Effector memory CD4-positive, alpha-beta T cell (primary cell): ENCODE data around the gene CDH13.

Source experiments
- DNase-seq, 3 donors: peaks; one replicate each; pipeline ENCODE4 v3.0.0-alpha.2; 2020
- H3K27ac ChIP-seq: 2 replicates; pipeline ENCODE4 v1.7.0; 2013; ENCODE audit warnings: mild to moderate bottlenecking, low read length, moderate library complexity; ENCODE audit not compliant: insufficient read depth, poor library complexity, severe bottlenecking
- H3K27me3 ChIP-seq: replicated peaks from 2 replicates; pipeline ENCODE4 v1.7.0; 2013; ENCODE audit warnings: mild to moderate bottlenecking, low read length; ENCODE audit not compliant: insufficient read depth, control insufficient read depth, poor library complexity, severe bottlenecking
- H3K36me3 ChIP-seq: 2 replicates; pipeline ENCODE4 v1.7.0; 2013; ENCODE audit warnings: mild to moderate bottlenecking, low read length, moderate library complexity; ENCODE audit not compliant: control insufficient read depth, insufficient read depth
- H3K4me1 ChIP-seq: 2 replicates; pipeline ENCODE4 v1.7.0; 2013; ENCODE audit warnings: low read length, mild to moderate bottlenecking; ENCODE audit not compliant: control insufficient read depth, insufficient read depth, poor library complexity, severe bottlenecking
- H3K4me3 ChIP-seq: 2 replicates; pipeline ENCODE4 v1.7.0; 2013; ENCODE audit warnings: low read length, low read depth, mild to moderate bottlenecking; ENCODE audit not compliant: insufficient read depth, poor library complexity, severe bottlenecking
- H3K9me3 ChIP-seq: 2 replicates; pipeline ENCODE4 v1.7.0; 2013; ENCODE audit warnings: mild to moderate bottlenecking, low read length, moderate library complexity; ENCODE audit not compliant: control insufficient read depth

CDH13 gene

GRCh38 chr16:83633286-83633685 lies 1006.5 kb downstream of the CDH13 start:
- H3K36me3 ChIP-seq: no peaks in the 10 kb centered on the region
- H3K9me3 ChIP-seq: no peaks in the 10 kb centered on the region
- H3K27ac ChIP-seq: no peak overlapping the region
- H3K4me1 ChIP-seq: no peaks in the 10 kb centered on the region
- no peak for DNase-seq
- no peak overlapping the region for H3K4me3 ChIP-seq
- no peaks in the 10 kb centered on the region for H3K27me3 ChIP-seq

GRCh38 chr16:83648347-83648746 lies 1021.6 kb downstream of the CDH13 start:
- Histone ChIP-seq H3K4me1 (no peaks in the 10 kb centered on the region), H3K36me3 (no peaks in the 10 kb centered on the region), H3K4me3 (no peak overlapping the region), H3K27me3 (no peaks in the 10 kb centered on the region), H3K27ac (no peak overlapping the region), H3K9me3 (no peaks in the 10 kb centered on the region)
- DNase-seq: no peak

GRCh38 chr16:83651871-83652270 lies 1025.1 kb downstream of the CDH13 start:
- Histone ChIP-seq H3K27me3 (no peaks in the 10 kb centered on the region), H3K9me3 (no peaks in the 10 kb centered on the region), H3K27ac (no peak overlapping the region), H3K4me3 (no peak overlapping the region), H3K36me3 (no peaks in the 10 kb centered on the region), H3K4me1 (no peaks in the 10 kb centered on the region)
- no peak for DNase-seq

DNA sequence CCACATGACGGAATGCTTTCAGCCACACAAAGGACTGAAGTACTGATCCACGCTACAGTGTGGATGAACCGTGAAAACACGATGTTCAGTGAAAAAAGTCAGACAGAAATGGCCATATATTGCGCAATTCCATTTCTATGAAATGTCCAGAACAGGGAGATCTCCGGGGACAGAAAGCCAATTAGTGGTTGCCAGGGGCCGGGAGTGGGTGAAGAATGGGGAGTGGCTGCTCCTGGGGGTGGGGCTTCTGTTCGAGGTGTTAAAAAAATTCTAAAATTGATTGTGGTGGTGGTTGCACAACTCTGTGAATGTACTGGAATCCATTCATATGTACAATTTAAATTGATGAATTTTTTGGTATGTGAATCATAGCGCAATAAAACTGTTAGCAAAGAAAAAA lies 1026.2 kb downstream of the CDH13 start:
- Histone ChIP-seq H3K4me1 (no peaks in the 10 kb centered on the region), H3K27me3 (no peaks in the 10 kb centered on the region)
- no peak for DNase-seq

GRCh38 chr16:83653785-83654184 lies 1027.0 kb downstream of the CDH13 start:
- Histone ChIP-seq H3K27me3 (no peaks in the 10 kb centered on the region), H3K36me3 (no peaks in the 10 kb centered on the region), H3K27ac (no peak overlapping the region), H3K4me1 (no peaks in the 10 kb centered on the region), H3K4me3 (no peak overlapping the region), H3K9me3 (no peaks in the 10 kb centered on the region)
- DNase-seq: no peak

More for the DNA sequence above, 1026.2 kb downstream of the CDH13 start:
- Histone ChIP-seq H3K36me3 (no peaks in the 10 kb centered on the region), H3K27ac (no peak overlapping the region), H3K9me3 (no peaks in the 10 kb centered on the region), H3K4me3 (no peak overlapping the region)

- Histone ChIP-seq H3K9me3 (no peaks in the 10 kb centered on the region), H3K36me3 (no peaks in the 10 kb centered on the region), H3K4me3 (no peak overlapping the region), H3K27me3 (no peaks in the 10 kb centered on the region), H3K27ac (no peak overlapping the region), H3K4me1 (no peaks in the 10 kb centered on the region)
- no peak for DNase-seq
These were observed 1033.5 kb downstream of the CDH13 start for GRCh38 chr16:83660282-83660681.

GRCh38 chr16:83661656-83662055 lies 1034.9 kb downstream of the CDH13 start:
- H3K4me1 ChIP-seq: no peaks in the 10 kb centered on the region
- no peaks in the 10 kb centered on the region for H3K36me3 ChIP-seq
- H3K4me3 ChIP-seq: no peak overlapping the region
- no peaks in the 10 kb centered on the region for H3K27me3 ChIP-seq
- H3K9me3 ChIP-seq: no peaks in the 10 kb centered on the region
- no peak for DNase-seq
- H3K27ac ChIP-seq: no peak overlapping the region

GRCh38 chr16:83666449-83666848 lies 1039.7 kb downstream of the CDH13 start:
- H3K36me3 ChIP-seq: no peaks in the 10 kb centered on the region
- DNase-seq: no peak
- no peaks in the 10 kb centered on the region for H3K27me3 ChIP-seq
- H3K9me3 ChIP-seq: no peaks in the 10 kb centered on the region
- no peak overlapping the region for H3K27ac ChIP-seq
- H3K4me3 ChIP-seq: no peak overlapping the region
- H3K4me1 ChIP-seq: no peaks in the 10 kb centered on the region

- H3K36me3 ChIP-seq: no peaks in the 10 kb centered on the region
- no peak overlapping the region for H3K27ac ChIP-seq
- no peaks in the 10 kb centered on the region for H3K27me3 ChIP-seq
- H3K4me3 ChIP-seq: no peak overlapping the region
- no peaks in the 10 kb centered on the region for H3K9me3 ChIP-seq
- no peak for DNase-seq
- H3K4me1 ChIP-seq: no peaks in the 10 kb centered on the region
These were observed 1042.7 kb downstream of the CDH13 start for GRCh38 chr16:83669456-83669855.

DNA sequence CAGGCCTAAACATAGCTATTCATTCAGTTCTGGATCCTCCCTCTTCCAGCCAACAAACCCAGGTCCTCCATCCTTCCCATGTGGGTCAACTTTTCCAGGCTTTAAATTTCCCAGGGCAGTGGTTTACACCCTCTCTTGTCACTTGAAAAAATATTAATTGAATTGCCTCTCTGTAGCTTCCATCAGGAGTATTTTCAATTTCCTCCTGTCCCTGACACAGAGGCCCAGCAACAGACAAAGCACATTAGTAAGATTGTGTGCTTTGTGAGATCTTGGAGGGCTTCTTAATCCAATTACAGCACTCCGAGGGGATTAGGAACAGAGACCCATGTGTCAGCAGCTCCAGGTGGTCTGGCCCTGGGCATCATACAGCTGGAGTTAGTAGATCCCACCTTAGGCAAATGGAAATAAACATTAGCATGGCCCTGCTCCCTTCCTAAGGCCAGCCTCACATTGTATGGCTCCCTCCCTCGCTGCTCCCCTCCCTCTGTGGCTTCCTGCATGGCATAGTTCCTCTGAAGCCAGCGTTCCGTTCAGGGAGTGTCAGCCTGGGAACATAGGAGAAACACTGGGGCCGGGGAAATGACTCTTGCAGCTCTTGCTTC lies 1048.3 kb downstream of the CDH13 start:
- H3K4me3 ChIP-seq: no peak overlapping the region
- peaks cover 3% of the 10 kb centered on the region for H3K27me3 ChIP-seq
- no peaks in the 10 kb centered on the region for H3K36me3 ChIP-seq
- no peaks in the 10 kb centered on the region for H3K9me3 ChIP-seq
- H3K27ac ChIP-seq: no peak overlapping the region
- no peaks in the 10 kb centered on the region for H3K4me1 ChIP-seq
- DNase-seq: no peak
